ENCODE results near the gene SPEM1.

SPEM1 gene

GRCh38 chr17:7389924-7390910 lies 29.9 kb upstream of the SPEM1 start:
- Histone ChIP-seq H3K9ac (ENCODE audit: low read length) (no peak overlapping the region), H3K9me3 (ENCODE audit: insufficient read depth, low read length) (no peaks in the 10 kb centered on the region), H3K4me2 (ENCODE audit: low read length) (no peak overlapping the region), H3K36me3 (replicated peaks; ENCODE audit: low read depth, low read length) (no peaks in the 10 kb centered on the region), H3K27me3 (ENCODE audit: low read depth, low read length) (no peaks in the 10 kb centered on the region), H3K4me1 (ENCODE audit: low read length) (peaks cover 7% of the 10 kb centered on the region; the same call in 1 of the 2 replicates), H4K20me1 (ENCODE audit: insufficient read depth, low read length) (no peaks in the 10 kb centered on the region), H3K27ac (ENCODE audit: low read length) (no peak overlapping the region), H3K79me2 (ENCODE audit: low read length) (no peaks in the 10 kb centered on the region), H2AFZ (ENCODE audit: low read depth, low read length) (no peak overlapping the region), H3K4me3 (ENCODE audit: low read length) (no peak overlapping the region)
- TF ChIP-seq EZH2phosphoT487 (IDR thresholded peaks at IDR 0.05; ENCODE audit: low read depth) (no peak), CTCF (IDR thresholded peaks at IDR 0.05; ENCODE audit: low read depth, low read length) (no peak)

GRCh38 chr17:7391307-7391706 lies 28.8 kb upstream of the SPEM1 start:
- no peaks in the 10 kb centered on the region for H3K36me3 ChIP-seq (replicated peaks; ENCODE audit: low read depth, low read length)
- TF ChIP-seq EZH2phosphoT487 (IDR thresholded peaks at IDR 0.05; ENCODE audit: low read depth), result no peak
- no peak for TF ChIP-seq CTCF (IDR thresholded peaks at IDR 0.05; ENCODE audit: low read depth, low read length)
- H3K27me3 ChIP-seq (ENCODE audit: low read depth, low read length), result no peaks in the 10 kb centered on the region
- H3K27ac ChIP-seq (ENCODE audit: low read length), result no peak overlapping the region
- no peak overlapping the region for H2AFZ ChIP-seq (ENCODE audit: low read depth, low read length)
- H3K9ac ChIP-seq (ENCODE audit: low read length), result no peak overlapping the region
- no peak overlapping the region for H3K4me3 ChIP-seq (ENCODE audit: low read length)
- no peaks in the 10 kb centered on the region for H3K79me2 ChIP-seq (ENCODE audit: low read length)
- no peak overlapping the region for H3K4me2 ChIP-seq (ENCODE audit: low read length)
- no peaks in the 10 kb centered on the region for H4K20me1 ChIP-seq (ENCODE audit: insufficient read depth, low read length)
- no peaks in the 10 kb centered on the region for H3K9me3 ChIP-seq (ENCODE audit: insufficient read depth, low read length)
- peaks cover 7% of the 10 kb centered on the region; the same call in 1 of the 2 replicates for H3K4me1 ChIP-seq (ENCODE audit: low read length)

- H3K27ac ChIP-seq (ENCODE audit: low read length), result no peak overlapping the region
- H3K9ac ChIP-seq (ENCODE audit: low read length), result peak overlapping the region; percentile 71
- H3K79me2 ChIP-seq (ENCODE audit: low read length), result no peaks in the 10 kb centered on the region
- H3K27me3 ChIP-seq (ENCODE audit: low read depth, low read length), result no peaks in the 10 kb centered on the region
- no peaks in the 10 kb centered on the region for H3K9me3 ChIP-seq (ENCODE audit: insufficient read depth, low read length)
- peak overlapping the region; percentile 82 for H3K4me3 ChIP-seq (ENCODE audit: low read length)
- H3K36me3 ChIP-seq (replicated peaks; ENCODE audit: low read depth, low read length), result no peaks in the 10 kb centered on the region
- no peaks in the 10 kb centered on the region for H4K20me1 ChIP-seq (ENCODE audit: insufficient read depth, low read length)
- H2AFZ ChIP-seq (ENCODE audit: low read depth, low read length), result no peak overlapping the region
- TF ChIP-seq CTCF (IDR thresholded peaks at IDR 0.05; ENCODE audit: low read depth, low read length) (no peak), EZH2phosphoT487 (IDR thresholded peaks at IDR 0.05; ENCODE audit: low read depth) (no peak)
- peaks cover 7% of the 10 kb centered on the region; the same call in 1 of the 2 replicates for H3K4me1 ChIP-seq (ENCODE audit: low read length)
- H3K4me2 ChIP-seq (ENCODE audit: low read length), result peak overlapping the region; percentile 88
Observed at GRCh38 chr17:7392696-7393612, 27.2 kb upstream of the SPEM1 start.
